ENCODE measurements around the gene FYN. TPM values are rescaled to one million over a fixed set of nuclear protein-coding genes. Genes with fewer than 3 reads are reported as not detected.

FYN gene
- total and polyA plus RNA-seq, 2 of the 13 experiments (the other 11 are each of a cell fraction or from before 2014, with no cell fraction given): 15.5 to 24.6 TPM

DNA sequence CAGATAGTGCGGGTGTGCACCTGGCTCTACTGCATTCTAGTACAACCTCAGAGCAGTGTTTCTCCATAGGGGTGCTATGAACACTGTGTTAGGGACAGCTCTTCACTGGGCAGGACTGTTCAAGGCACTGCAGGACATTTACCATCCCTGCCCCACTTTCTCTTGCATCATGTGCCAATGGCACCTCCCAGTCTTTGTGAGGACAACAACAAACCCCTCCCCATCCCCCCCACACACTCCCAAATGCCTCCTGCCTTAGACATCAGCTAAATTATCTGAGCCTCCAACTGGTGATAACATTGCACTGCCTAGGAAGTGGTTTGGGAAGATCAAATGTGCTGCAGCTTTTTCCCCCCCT lies 98.9 kb downstream of the FYN start:
- no peaks in the 10 kb centered on the region for H3K79me2 ChIP-seq (ENCODE audit: insufficient read depth, low read length)
- H3K9ac ChIP-seq (ENCODE audit: insufficient read depth, low read depth, low read length): no peak overlapping the region
- no peaks in the 10 kb centered on the region for H3K9me3 ChIP-seq (ENCODE audit: low read length)
- no peak overlapping the region for H2AFZ ChIP-seq (ENCODE audit: low read length)
- no peaks in the 10 kb centered on the region for H3K27me3 ChIP-seq (ENCODE audit: control insufficient read depth in 1 of 2, insufficient read depth in 2 of 2, low read length in 2 of 2)
- intact Hi-C loops (cut with micrococcal nuclease; ENCODE audit: unreplicated experiment): no loop called here
- H3K4me1 ChIP-seq (ENCODE audit: insufficient read depth, low read length): no peaks in the 10 kb centered on the region
- POLR2A ChIA-PET: no interaction called here
- FAIRE-seq (no peak), ATAC-seq (peak; percentile 48; the same call in 2 of the 3 replicates), DNase-seq (ENCODE audit: low spot score) (no peak)
- WGBS (ENCODE audit: low lambda C conversion rate): 100% methylated on average over 1 of the region's 1 CpG
- no peak overlapping the region for H3K4me3 ChIP-seq (replicated peaks in 1 of 3; ENCODE audit: insufficient read depth in 1 of 3, low read depth in 2 of 3, low read length in 3 of 3)
- no peak overlapping the region for H3K4me2 ChIP-seq (ENCODE audit: low read depth, low read length)
- BruUV-seq (replicated peaks): no TSS peak
- no peak for TF ChIP-seq TRIM24 (CRISPR knock-in tag; IDR thresholded peaks at IDR 0.05)
- TF ChIP-seq ZNF761 (CRISPR knock-in tag; conservative IDR thresholded peaks at IDR 0.05): no peak
- no peak for TF ChIP-seq ZNF850 (CRISPR knock-in tag; conservative IDR thresholded peaks at IDR 0.05)
- no peak for TF ChIP-seq ZNF572 (CRISPR knock-in tag; IDR thresholded peaks at IDR 0.05)
- no peak for TF ChIP-seq MBD4 (IDR thresholded peaks at IDR 0.05; ENCODE audit: borderline replicate concordance, low read length)
- TF ChIP-seq, protein P1, sequence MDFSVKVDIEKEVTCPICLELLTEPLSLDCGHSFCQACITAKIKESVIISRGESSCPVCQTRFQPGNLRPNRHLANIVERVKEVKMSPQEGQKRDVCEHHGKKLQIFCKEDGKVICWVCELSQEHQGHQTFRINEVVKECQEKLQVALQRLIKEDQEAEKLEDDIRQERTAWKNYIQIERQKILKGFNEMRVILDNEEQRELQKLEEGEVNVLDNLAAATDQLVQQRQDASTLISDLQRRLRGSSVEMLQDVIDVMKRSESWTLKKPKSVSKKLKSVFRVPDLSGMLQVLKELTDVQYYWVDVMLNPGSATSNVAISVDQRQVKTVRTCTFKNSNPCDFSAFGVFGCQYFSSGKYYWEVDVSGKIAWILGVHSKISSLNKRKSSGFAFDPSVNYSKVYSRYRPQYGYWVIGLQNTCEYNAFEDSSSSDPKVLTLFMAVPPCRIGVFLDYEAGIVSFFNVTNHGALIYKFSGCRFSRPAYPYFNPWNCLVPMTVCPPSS (IDR thresholded peaks at IDR 0.05): no peak
- no peak for TF ChIP-seq ZNF326 (CRISPR knock-in tag; IDR thresholded peaks at IDR 0.05; ENCODE audit: borderline replicate concordance)
- no peak for TF ChIP-seq NFE2 (CRISPR knock-in tag; IDR thresholded peaks at IDR 0.05)
- TF ChIP-seq, protein P2, sequence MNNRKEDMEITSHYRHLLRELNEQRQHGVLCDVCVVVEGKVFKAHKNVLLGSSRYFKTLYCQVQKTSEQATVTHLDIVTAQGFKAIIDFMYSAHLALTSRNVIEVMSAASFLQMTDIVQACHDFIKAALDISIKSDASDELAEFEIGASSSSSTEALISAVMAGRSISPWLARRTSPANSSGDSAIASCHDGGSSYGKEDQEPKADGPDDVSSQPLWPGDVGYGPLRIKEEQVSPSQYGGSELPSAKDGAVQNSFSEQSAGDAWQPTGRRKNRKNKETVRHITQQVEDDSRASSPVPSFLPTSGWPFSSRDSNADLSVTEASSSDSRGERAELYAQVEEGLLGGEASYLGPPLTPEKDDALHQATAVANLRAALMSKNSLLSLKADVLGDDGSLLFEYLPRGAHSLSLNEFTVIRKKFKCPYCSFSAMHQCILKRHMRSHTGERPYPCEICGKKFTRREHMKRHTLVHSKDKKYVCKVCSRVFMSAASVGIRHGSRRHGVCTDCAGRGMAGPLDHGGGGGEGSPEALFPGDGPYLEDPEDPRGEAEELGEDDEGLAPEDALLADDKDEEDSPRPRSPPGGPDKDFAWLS (CRISPR knock-in tag; IDR thresholded peaks at IDR 0.05; ENCODE audit: borderline replicate concordance): no peak
- TF ChIP-seq, protein P3, sequence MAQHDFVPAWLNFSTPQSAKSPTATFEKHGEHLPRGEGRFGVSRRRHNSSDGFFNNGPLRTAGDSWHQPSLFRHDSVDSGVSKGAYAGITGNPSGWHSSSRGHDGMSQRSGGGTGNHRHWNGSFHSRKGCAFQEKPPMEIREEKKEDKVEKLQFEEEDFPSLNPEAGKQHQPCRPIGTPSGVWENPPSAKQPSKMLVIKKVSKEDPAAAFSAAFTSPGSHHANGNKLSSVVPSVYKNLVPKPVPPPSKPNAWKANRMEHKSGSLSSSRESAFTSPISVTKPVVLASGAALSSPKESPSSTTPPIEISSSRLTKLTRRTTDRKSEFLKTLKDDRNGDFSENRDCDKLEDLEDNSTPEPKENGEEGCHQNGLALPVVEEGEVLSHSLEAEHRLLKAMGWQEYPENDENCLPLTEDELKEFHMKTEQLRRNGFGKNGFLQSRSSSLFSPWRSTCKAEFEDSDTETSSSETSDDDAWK (CRISPR knock-in tag; IDR thresholded peaks at IDR 0.05): no peak
- TF ChIP-seq ZNF550 (CRISPR knock-in tag; IDR thresholded peaks at IDR 0.05; ENCODE audit: borderline replicate concordance): no peak
- TF ChIP-seq, protein P4, sequence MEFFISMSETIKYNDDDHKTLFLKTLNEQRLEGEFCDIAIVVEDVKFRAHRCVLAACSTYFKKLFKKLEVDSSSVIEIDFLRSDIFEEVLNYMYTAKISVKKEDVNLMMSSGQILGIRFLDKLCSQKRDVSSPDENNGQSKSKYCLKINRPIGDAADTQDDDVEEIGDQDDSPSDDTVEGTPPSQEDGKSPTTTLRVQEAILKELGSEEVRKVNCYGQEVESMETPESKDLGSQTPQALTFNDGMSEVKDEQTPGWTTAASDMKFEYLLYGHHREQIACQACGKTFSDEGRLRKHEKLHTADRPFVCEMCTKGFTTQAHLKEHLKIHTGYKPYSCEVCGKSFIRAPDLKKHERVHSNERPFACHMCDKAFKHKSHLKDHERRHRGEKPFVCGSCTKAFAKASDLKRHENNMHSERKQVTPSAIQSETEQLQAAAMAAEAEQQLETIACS (CRISPR knock-in tag; IDR thresholded peaks at IDR 0.05): no peak
- TF ChIP-seq ZNF644 (CRISPR knock-in tag; IDR thresholded peaks at IDR 0.05; ENCODE audit: low read depth): no peak
- TF ChIP-seq HIVEP1 (CRISPR knock-in tag; IDR thresholded peaks at IDR 0.05): no peak
- no peak for TF ChIP-seq NR2F2 (IDR thresholded peaks at IDR 0.05; ENCODE audit: borderline replicate concordance, low read depth)
- H4K20me1 ChIP-seq (ENCODE audit: insufficient read depth, low read length): no peaks in the 10 kb centered on the region
- in situ Hi-C loops (cut with HindIII; ENCODE audit: extremely low pct_ligation_motif_present, low pct_unique_long_range_greater_than_20kb): no loop called here
- peaks cover 0 to 3% of the 10 kb centered on the region in 2 experiments; a peak in 1 of 5 replicates for H3K36me3 ChIP-seq (replicated peaks in 1 of 2; ENCODE audit: control insufficient read depth in 1 of 2, insufficient read depth in 2 of 2, low read length in 2 of 2)
- H3K27ac ChIP-seq (ENCODE audit: extremely low read length, insufficient read depth, low read length): no peak overlapping the region
- CTCF ChIA-PET (ENCODE audit: low intra/inter-chr PET ratio, low total read pairs): no interaction called here

Data from HepG2 (cell line).